ENCODE results near the gene SLC44A1.

SLC44A1 gene

DNA sequence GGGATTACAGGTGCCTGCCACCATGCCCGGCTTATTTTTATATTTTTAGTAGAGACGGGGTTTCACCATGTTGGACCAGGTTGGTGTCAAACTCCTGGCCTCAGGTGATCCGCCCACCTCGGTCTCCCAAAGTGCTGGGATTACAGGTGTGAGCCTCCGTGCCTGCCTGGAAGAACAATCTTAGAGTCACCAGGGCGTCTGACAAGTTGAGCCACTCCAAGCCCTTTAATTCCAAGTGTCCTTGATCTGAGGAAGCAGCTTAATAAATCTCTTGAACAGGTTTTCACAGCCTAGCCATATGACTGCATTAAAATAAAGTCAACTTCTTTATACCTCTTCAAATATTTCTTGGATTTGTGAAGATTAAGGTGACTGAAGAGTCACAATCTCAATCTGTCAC is 31.5 kb downstream of the SLC44A1 start:
- DNase-seq = no peak

DNA sequence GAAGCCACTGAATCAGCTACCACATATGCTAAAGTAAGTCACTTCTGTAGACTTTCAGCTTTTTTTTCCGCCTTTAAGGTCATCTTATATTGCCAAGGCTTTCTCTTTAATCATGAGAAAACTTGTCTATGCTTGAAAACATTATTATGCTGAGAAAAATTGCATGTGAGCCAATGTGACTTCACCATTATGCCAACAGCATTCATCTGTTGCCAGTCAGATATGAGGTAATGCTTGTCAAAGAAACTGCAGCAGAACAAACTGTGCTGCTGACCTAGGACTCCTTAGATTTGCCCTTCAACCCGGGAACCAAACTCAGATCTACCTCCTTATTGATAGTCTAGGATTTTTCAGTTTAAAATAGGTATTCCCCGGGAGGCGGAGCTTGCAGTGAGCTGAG is 34.3 kb downstream of the SLC44A1 start:
- no peak for DNase-seq

DNA sequence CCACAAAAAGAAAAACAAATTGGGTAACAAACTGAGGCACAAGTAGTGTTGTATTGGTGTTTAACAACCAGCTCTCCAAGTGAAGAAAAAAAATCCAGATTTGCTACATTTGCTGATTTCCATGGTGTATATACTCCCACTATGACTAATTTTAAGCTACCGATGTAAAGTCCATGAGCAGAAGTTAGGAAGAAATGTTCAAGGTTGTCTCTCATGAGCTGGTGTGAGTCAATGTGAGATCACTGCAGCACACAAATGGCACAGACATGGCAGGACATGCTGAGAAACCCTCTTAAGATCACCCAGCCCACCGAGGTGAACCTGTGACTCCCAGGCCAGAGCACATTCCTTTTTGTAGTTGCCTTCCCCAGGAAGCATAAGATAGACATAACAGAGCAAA is 36.2 kb downstream of the SLC44A1 start:
- peak; percentile 53 for DNase-seq

DNA sequence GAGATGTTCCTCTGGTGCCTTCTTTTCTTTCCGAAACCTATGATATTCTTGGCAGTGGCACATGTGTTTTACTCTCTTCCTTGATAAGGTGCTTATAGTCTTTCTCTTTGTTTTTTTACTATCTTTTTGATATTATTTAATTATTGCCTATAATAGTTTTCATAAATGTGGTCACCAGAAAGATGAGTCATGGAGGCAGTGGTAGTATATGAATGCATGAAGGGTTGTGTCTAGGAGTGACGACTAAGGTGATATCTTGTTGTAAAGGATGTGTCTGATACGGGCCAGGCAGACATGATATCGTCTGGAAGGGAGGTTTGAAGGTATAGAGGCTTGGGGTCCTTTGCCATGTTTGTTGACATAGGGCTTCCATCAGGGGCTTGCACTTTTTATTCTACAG is 36.8 kb downstream of the SLC44A1 start:
- no peak for DNase-seq

DNA sequence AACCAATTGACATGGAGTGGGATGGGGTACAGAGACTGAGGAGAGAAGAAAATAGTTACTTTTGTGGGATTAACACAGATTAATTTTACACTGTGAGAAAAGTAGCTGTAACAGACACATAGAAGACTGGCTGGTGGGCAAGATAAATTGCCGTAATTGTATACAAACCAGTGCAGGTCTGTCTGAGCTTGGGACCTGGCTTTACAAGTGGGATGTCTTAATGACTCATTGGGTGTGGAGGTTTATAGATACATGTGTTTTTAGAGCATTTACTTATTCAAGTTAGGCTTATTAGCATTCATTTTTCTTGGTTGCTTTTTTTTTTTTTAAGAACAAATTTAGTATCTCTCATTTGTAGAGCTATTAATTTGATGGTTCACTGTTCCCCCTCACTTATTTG is 37.5 kb downstream of the SLC44A1 start:
- DNase-seq = peak; percentile 5

DNA sequence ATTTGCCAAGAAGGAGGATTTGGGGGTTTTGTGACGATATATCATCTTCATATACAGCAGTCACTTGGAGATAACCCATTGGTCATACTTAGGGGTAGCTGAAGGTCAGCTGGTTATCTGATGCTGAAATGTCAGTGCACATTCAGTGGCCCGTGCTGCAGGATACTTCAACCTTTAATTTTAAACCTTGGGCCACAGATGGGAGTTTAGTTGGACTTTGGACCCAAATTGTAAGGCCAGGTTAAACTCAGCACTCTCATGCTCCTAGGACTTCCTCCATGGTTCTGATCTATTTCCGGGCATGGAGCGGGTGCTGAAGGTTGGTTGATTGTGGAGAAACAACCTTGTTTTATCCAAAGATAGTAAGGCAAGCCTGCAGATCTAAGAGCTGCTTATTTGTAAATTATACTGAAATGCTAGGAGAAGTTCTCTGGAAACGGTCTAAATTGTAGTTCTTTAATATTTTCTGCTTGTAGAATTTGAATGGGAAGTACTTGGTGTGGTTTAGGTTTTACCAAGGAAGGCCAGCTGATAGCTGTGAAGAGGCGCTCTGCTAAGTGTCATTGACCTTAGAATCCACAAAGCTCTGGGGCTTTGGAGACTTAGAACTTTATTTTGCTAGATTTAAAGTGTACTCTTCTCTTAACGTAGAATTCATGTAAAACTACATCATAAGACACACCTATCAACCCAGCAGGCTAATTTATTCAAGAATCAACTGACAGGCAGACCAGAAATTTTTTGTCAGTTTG is 38.6 kb downstream of the SLC44A1 start:
- DNase-seq = no peak

DNA sequence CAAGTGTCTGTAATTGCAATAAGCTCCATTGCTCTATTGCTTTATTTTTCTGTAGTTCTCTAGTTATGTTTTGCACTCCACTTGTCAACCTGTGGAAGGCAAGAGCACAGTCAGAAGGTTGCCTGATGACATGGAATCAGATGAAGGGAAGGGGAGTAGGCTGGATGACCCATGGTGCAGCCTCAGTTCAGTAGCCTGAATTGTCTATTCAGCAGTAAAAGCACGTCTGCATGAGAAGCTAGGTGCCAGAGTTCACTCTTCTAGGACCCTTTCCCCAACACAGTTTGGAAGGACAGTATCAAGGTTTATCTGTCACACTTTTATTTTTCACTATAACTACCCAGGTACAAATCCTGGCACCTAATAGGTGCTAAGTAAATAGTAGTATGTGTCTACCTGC is 39.3 kb downstream of the SLC44A1 start:
- no peak for DNase-seq

DNA sequence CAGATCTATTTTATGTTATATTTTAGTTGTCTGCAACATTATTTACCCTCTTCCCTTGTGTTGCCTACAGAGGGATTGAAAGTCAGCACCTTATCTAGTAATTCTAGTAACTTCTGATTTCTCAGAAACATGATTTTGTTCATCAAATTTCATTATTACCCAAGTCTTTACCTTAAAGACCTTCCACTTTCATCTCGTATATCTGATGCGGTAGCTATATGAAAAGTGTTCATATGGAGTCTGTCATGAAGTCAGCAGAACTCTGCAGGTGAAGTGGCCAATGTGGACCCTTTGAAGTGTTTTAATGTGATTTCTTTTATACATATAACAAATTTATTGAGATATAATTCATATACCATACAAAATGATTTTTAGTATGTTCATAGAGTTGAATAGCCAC is 40.0 kb downstream of the SLC44A1 start:
- no peak for DNase-seq

DNA sequence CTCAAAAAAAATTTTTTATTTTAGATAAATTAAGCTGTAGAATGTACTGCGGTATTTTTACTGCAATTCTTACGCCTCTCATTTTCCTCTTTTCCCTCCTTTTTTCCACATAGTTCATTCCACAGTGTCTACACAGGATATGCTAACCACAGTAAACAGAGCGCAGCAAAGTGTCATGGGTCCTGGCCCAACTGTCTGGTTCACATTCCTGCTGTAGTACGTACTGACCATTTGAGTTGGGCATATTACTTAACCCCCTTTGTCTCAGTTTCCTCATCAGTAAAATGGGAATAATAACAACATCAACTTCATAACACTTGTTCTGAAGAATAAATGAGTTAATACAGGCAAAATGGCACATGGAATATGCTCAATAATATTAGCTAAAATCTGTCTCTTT is 41.6 kb downstream of the SLC44A1 start:
- no peak for DNase-seq

DNA sequence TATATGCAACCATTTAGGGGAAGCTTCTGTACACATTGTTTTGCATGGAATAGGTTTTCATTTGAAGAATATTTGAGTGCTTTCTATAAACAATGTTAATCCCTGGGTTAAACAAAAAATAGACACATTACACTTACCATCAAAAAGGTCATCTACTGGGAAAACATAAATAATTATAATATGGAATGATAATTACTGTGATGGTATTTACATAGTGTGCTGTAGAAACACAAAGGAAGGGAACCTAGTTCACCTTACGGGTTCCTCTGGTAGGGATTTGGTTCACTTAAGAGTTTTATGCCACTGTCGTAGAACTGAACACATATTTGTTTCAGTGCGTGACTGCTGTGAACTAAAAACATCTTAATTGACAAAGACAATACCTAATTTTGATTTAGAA is 44.9 kb downstream of the SLC44A1 start:
- no peak for DNase-seq

DNA sequence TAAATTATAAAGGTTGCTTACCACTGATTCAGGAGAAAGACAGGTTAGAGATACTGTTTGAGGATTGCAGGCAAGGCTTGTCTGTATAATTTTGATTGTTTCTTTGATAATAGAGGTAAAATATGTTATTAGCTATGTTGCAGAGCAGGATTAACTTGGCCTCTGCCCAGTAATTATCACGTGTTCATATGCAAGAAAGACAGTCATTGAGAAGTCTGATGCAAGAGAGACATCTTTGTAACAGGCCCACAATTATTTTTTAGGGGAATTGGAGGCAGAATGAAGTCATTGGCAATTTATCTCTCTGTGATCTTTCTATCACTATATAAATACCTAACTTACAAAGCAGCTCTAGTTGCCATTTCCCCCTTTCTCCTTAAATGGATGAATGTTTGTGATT is 46.0 kb downstream of the SLC44A1 start:
- DNase-seq = peak; percentile 17

DNA sequence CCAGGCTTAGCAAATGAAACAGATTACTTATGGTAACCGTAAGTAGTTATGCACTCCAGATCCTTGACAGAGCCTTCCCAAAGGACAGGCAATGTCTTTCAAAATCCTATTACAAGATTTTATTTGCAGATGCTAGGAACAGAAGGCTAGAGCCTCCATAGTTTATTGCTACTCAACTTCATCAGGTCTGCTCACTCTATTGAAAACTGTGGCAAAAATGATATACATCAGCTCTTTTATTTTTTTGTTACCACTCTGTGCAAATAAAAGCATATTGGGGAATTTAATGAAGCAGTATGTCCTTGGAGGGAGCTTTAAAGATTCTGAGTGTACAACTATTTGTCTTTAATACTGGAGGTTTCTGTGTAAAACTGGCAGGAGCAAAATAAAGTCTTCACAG is 46.5 kb downstream of the SLC44A1 start:
- DNase-seq = no peak

DNA sequence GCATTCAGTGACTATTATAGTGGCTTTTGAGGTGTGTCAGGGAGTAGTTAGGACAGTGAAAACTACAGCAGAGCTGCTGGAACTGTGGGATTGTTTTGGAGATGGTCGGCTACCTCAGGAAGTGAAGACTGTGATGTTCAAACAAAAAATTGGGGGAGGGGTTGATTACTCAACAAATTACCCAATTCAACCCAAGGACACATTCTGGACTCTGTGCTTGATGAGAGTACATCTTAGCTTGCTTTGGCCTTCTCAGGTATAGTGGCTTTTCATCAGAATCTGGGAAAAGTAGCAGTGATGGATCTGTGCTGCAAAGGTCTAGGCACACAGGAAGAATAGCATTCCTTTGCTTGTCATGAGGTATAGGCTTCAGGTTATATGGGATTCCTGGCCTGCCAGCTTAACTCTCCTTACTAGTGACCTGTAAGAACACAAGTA is 47.0 kb downstream of the SLC44A1 start:
- no peak for DNase-seq

DNA sequence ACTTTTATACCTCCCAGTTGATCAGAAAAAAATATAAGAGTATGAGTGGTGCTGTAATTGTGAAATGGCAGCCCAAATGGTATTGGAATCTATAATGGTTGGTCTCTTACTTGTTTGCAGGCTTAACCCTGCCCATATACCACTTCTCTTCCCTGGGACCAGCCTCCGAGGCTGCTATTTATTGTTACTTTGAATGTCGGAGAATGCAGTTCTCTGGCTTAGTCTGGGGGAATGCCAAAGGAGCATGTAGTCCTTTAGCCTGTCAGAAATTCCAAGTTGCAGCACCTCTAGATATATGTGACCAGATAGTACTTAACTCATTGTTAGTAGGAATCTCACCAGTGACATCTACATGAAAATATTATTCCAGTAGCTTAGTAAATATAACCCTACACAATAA is 47.5 kb downstream of the SLC44A1 start:
- no peak for DNase-seq

DNA sequence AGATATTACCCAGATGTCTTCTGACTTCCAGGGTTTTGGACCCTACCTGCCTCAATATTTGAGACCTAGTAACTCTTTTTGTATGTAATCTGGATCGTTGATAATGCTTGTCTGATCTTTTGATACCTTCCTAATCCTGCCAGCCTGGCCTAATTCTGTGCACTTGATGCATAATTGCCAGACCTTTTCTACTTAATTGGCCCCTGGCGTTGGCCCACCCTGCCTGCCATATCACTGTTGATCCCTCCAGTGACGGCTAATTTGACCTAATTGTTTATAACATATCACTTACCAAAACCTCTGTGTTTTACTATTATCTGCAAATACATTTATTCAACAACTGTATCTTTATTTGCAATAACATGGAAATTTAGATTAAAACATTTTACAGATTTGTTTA is 49.0 kb downstream of the SLC44A1 start:
- no peak for DNase-seq

DNA sequence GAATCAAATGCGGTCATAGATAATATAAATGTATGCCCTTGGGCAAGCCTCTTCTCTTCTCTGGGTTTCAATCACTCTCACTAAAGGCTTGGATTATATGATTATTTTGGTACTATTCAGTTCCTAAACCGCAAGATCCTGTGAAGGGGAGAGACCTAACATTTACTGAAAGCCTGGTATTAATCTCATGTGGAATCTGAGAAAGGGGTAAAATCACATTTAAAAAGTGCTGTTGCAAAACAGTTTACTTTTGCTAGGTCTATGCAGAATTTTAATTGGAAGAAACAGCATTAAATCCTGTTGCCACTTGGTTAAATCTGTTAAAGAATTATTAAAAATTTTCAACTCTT is 50.7 kb downstream of the SLC44A1 start:
- DNase-seq = no peak

DNA sequence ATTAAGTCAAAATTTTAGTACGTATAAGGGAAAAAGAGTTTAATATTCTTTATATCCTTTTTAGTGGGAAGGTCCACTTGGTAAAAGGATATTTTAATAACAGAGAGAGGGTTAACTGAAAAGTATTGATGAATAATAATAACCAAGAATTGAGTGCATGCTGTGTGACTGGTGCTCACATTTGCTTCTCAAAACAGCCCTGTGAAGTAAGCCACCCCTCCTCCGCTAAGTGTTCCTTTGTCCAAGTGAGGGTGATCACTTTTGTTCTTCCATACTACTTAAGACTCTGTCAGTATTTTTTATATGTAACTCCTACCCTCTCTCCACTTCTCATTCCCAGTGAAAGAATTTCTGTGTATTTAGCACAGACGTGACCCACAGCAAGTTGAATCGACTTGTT is 51.5 kb downstream of the SLC44A1 start:
- DNase-seq = no peak

DNA sequence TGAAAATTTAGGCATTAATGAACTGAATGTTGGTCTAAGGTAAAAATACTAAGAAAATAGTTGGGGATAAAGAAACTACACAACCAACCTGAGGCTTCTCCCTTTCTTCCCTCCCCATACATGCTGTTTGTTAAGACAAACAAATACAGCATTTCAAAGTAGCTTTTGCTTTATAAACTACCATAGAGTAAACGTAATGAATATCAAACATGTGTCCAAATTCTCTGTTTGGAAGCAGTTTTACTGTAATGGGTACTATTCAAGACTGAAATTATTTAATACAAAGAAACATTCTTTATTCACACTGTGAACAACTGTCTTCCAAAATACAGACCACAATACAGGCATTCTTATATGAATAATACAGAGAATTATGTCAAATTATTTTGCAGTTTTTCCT is 52.0 kb downstream of the SLC44A1 start:
- no peak for DNase-seq

DNA sequence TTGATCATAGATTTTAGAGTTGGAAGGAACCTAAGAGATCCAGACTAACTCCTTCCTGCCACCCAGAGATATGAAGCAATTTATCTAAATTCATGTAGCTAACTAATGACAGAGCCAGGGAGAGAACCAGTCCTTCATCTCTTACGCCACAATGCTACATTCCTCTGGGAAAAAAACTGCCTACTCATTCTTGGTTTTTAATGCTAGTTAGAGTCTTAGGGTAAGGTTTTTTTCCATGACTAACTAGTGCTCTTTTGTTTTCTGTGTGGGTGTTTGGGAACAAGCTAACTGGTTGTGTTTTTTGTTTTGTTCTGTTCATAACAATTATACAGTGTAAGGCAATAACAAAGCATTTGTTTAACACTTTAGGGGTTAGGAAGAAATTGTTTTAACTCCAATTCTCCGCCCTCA is 52.4 kb downstream of the SLC44A1 start:
- DNase-seq = peak; percentile 84

DNA sequence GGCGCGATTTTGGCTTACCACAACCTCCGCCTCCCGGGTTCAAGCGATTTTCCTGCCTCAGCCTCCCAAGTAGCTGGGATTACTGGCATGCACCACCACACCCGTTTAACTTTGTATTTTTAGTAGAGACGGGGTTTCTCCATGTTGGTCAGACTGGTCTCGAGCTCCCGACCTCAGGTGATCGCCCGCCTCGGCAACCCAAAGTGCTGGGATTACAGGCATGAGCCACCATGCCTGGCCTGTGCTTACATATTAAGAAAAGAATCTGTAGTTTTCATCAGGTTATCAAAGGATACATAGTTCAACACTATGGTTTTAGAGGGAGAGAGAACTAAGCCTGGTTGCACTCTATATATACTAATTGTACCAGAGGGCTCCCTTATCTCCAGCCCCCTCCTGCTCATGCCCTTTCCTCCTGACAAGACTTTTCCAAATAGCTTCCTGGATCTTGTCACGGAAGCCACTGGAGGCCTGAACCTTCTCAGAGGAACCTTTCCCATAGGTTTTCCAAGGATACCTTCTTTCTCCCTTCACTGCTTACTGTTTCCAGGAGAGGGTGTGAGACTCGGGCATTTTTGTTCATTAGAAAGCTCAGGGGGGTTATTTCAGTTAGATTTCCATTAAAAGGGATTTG is 53.1 kb downstream of the SLC44A1 start:
- DNase-seq = no peak

DNA sequence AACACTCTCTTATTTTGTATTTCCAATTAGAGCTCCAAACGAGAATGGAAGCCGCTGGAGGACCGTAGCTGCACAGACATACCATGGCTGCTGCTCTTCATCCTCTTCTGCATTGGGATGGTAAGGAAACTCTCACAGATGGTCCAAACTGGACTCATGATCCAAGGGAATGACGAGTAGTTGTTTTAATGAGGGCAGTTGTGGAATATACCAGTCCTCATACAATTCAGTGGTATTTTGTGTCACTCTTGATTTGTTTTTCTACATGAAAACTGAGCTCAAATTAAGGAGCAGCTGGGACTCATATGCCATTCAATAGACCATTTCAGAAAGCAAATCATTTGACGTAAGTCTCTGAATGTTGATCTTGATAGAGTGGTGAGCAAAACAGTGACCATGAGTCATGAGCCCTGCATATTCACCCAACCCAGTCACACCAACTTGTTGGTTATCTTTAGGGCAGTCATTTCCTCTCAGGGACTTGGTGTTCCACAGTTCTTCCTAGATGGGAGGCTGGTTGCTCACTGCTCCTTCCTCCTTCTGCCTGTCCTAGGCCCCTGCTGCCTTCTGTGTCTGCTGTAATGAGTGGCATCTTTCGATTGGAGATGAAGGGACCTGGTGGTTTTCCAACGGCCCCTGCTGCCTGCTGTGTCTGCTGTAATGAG is 54.9 kb downstream of the SLC44A1 start:
- DNase-seq = peak; percentile 91

DNA sequence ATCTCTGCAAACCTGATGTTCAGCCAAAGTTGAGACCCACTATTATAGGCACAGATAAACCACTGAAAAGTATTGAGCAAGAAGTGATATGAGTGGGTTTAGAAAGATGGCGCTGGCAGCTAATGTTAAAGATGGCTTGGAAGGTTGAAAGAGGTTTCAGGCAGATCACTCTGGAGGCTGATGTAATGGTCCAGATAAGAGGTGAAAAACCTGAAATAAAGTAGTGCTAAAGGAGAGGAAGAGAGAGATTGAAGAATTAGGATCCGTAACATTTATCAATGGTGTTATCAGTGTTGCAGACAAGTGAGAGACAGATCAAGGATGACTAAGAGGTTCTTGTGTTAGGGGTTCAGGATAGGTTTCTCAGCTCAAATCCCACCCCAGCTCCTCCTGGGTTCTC is 58.3 kb downstream of the SLC44A1 start:
- DNase-seq = no peak

DNA sequence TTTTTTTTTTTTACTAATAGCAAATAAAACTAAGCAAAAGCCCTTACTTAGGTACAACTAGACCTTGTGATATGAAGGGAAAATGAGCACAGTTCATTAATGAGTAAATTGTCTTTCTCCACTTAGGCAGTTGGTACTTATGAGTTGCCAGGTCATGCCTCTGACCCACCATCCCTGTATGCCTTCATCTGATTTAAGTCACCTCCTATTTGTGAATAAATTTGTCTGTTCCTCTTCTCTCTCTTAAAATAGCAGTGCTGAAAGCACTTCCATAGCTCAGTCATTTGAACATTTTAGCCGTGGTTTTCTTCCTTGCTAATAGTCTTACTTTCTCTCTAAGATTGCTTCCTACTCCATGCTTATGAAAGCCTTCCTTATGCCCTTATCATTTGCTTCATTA is 61.4 kb downstream of the SLC44A1 start:
- no peak for DNase-seq

DNA sequence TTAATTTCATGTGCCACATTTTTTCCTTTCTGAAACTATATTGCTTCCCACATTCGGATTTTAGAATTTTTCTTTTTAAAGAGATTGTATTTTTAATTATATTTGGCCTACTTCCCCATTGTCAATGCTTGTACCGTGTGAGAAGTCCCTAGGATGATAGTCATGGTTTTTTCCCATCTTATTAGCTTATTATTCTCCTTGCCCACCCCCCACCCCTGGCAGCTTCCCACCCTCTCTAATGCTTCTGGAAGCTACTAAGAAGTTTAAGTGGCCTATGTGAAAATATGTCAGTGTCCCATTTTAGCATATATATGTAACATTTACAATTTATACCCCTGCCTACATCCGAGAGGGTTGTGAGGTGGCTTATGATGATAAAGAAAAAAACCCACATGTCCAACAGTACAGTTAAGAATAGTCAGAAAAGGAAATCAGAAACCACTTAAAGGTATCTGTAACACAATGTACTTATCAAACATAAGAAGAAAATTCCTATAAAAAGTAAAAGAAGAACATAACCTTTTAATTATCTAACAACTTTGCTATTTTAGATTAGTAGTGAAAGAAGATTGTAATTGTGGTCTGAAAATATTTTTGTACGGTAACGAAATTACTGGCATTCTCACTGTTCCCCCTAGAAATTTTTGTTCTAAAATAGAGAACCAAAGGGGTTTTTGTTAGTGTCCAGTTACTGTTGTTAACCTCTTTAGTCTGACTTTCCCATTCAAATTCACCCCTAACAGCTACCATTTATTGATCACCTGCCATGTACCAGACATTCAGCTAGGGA is 62.1 kb downstream of the SLC44A1 start:
- DNase-seq = no peak

Data from EL (cell line).